Gastrocnemius medialis (tissue), 4 donors: ENCODE data around the gene RHOU. TPM values are rescaled to one million over a fixed set of nuclear protein-coding genes. Genes with fewer than 3 reads are reported as not detected.

Source experiments
- ATAC-seq, 2 donors: fragments of 150-250 bp; one replicate each; pipeline ENCODE4 v1.9.1; 2016
- DNase-seq, 2 donors: peaks; one replicate each; pipeline ENCODE4 v3.0.0-alpha.2; 2019
- H3K27ac ChIP-seq, 4 donors: fragments of 200-600 bp; sonication (generic); 1 replicate in 1 of 4; 2 replicates in 3 of 4; pipeline ENCODE4 v1.5.1; 2016 to 2018; ENCODE audit warnings: mild to moderate bottlenecking in 2 of 4, moderate library complexity in 1 of 4
- H3K27me3 ChIP-seq, 3 donors: fragments of 200-600 bp; sonication (generic) in 2 of 3; 1 replicate in 1 of 3; 2 replicates in 2 of 3; pipeline versions ENCODE4 v1.5.1 to v1.6.0; 2016 to 2019; ENCODE audit warnings: mild to moderate bottlenecking in 1 of 3, moderate library complexity in 1 of 3
- H3K36me3 ChIP-seq, 2 donors: fragments of 200-600 bp; sonication (generic) in 1 of 2; one replicate each; pipeline ENCODE4 v1.5.1; 2017 to 2018
- H3K4me1 ChIP-seq, 2 donors: fragments of 200-600 bp; sonication (generic) in 1 of 2; one replicate each; pipeline ENCODE4 v1.5.1; 2016 to 2017; ENCODE audit warnings: mild to moderate bottlenecking in 2 of 2
- H3K4me3 ChIP-seq, 4 donors: fragments of 200-600 bp; sonication (generic) in 3 of 4; 1 replicate in 1 of 4; 2 replicates in 3 of 4; pipeline ENCODE4 v1.5.1; 2016 to 2019; ENCODE audit warnings: mild to moderate bottlenecking in 2 of 4
- H3K9me3 ChIP-seq, 3 donors: fragments of 200-600 bp; sonication (generic) in 2 of 3; 1 replicate in 1 of 3; 2 replicates in 2 of 3; pipeline ENCODE4 v1.5.1; 2016 to 2019
- CTCF ChIP-seq, 5 experiments: fragments of 450-650 bp in 3 of 5; fragments of 200-600 bp in 2 of 5; sonication (generic) in 2 of 5; IDR thresholded peaks in 4 of 5; conservative IDR thresholded peaks in 1 of 5; 1 replicate in 4 of 5; 2 replicates in 1 of 5; pipeline ENCODE4 v1.5.1; 2016 to 2019; ENCODE audit warnings: antibody characterized with exemption in 5 of 5, mild to moderate bottlenecking in 3 of 5, moderate library complexity in 3 of 5
- POLR2A ChIP-seq, 2 donors: fragments of 450-650 bp; IDR thresholded peaks; one replicate each; pipeline ENCODE4 v1.6.1; 2017; ENCODE audit warnings: antibody characterized with exemption in 2 of 2, mild to moderate bottlenecking in 2 of 2, moderate library complexity in 2 of 2
- in situ Hi-C, 4 donors: fragments of 200-750 bp; cut with MboI; loops; one replicate each; pipeline versions ENCODE4 v1.15.0 to v1.8.0; 2017; ENCODE audit warnings: low sequenced_read_pairs in 4 of 4
- intact Hi-C: fragments of 100-400 bp; cut with DNase I; formaldehyde crosslinking; loops from one replicate; pipeline ENCODE4 v1.15.1; 2023; ENCODE audit warnings: low total_unique reads
- total RNA-seq, 4 donors: library from RNA; depleted of rRNA; stranded (reverse); fragments of >200 nt; gene quantifications; one replicate each; pipeline versions ENCODE4 v1.1.0 to v1.2.3, GENCODE V29; 2016

Gene RHOU
- total RNA-seq, 4 donors from 2014 or later, result 11.8 to 65.2 (median 47.4) TPM

- no peaks in the 10 kb centered on the region for H3K36me3 ChIP-seq
- DNase-seq (no peak), ATAC-seq (no peak)
- in situ Hi-C loops (no loop called here), intact Hi-C loops (no loop called here)
- no peak overlapping the region for H3K27ac ChIP-seq
- no peaks in the 10 kb centered on the region for H3K4me1 ChIP-seq
- H3K4me3 ChIP-seq, result no peak overlapping the region
- H3K9me3 ChIP-seq, result no peaks in the 10 kb centered on the region
- H3K27me3 ChIP-seq, result no peaks in the 10 kb centered on the region
- TF ChIP-seq POLR2A (IDR thresholded peaks at IDR 0.05) (no peak), CTCF (IDR thresholded peaks at IDR 0.05 in 4 of 5, conservative IDR thresholded peaks at IDR 0.05 in 1 of 5) (no peak)
These were observed 32.8 kb upstream of the RHOU start for GRCh38 chr1:228702433-228702832.

- Histone ChIP-seq H3K27me3 (no peaks in the 10 kb centered on the region), H3K9me3 (no peaks in the 10 kb centered on the region), H3K4me1 (no peaks in the 10 kb centered on the region), H3K4me3 (no peak overlapping the region), H3K27ac (no peak overlapping the region), H3K36me3 (no peaks in the 10 kb centered on the region)
- in situ Hi-C loops, result no loop called here
- DNase-seq, result no peak
- TF ChIP-seq POLR2A (IDR thresholded peaks at IDR 0.05), result no peak
- TF ChIP-seq CTCF (IDR thresholded peaks at IDR 0.05 in 4 of 5, conservative IDR thresholded peaks at IDR 0.05 in 1 of 5), result no peak
- ATAC-seq, result no peak
- intact Hi-C loops, result no loop called here
These were observed 29.0 kb upstream of the RHOU start for GRCh38 chr1:228706305-228706704.

- no peak for ATAC-seq
- intact Hi-C loops, result no loop called here
These were observed 18.2 kb upstream of the RHOU start for GRCh38 chr1:228717081-228717480.

GRCh38 chr1:228721407-228721806 is 13.9 kb upstream of the RHOU start:
- no peak for TF ChIP-seq POLR2A (IDR thresholded peaks at IDR 0.05)
- no peak for TF ChIP-seq CTCF (IDR thresholded peaks at IDR 0.05 in 4 of 5, conservative IDR thresholded peaks at IDR 0.05 in 1 of 5)
- in situ Hi-C loops, result no loop called here
- Histone ChIP-seq H3K9me3 (no peaks in the 10 kb centered on the region), H3K27me3 (no peaks in the 10 kb centered on the region), H3K4me3 (no peak overlapping the region), H3K36me3 (no peaks in the 10 kb centered on the region), H3K27ac (no peak overlapping the region), H3K4me1 (no peaks in the 10 kb centered on the region)
- ATAC-seq (no peak), DNase-seq (no peak)
- intact Hi-C loops, result no loop called here

More at GRCh38 chr1:228717081-228717480, 18.2 kb upstream of the RHOU start:
- no peaks in the 10 kb centered on the region for H3K4me1 ChIP-seq
- DNase-seq, result no peak
- H3K9me3 ChIP-seq, result no peaks in the 10 kb centered on the region
- TF ChIP-seq POLR2A (IDR thresholded peaks at IDR 0.05) (no peak), CTCF (IDR thresholded peaks at IDR 0.05 in 4 of 5, conservative IDR thresholded peaks at IDR 0.05 in 1 of 5) (no peak)
- in situ Hi-C loops, result no loop called here
- no peaks in the 10 kb centered on the region for H3K27me3 ChIP-seq
- no peak overlapping the region for H3K4me3 ChIP-seq
- H3K36me3 ChIP-seq, result no peaks in the 10 kb centered on the region
- H3K27ac ChIP-seq, result no peak overlapping the region

- no peaks in the 10 kb centered on the region for H3K36me3 ChIP-seq
- H3K4me1 ChIP-seq, result no peaks in the 10 kb centered on the region
- intact Hi-C loops (no loop called here), in situ Hi-C loops (no loop called here)
- ATAC-seq (no peak), DNase-seq (no peak)
- no peak overlapping the region for H3K4me3 ChIP-seq
- H3K27me3 ChIP-seq, result no peaks in the 10 kb centered on the region
- TF ChIP-seq CTCF (IDR thresholded peaks at IDR 0.05 in 4 of 5, conservative IDR thresholded peaks at IDR 0.05 in 1 of 5) (no peak), POLR2A (IDR thresholded peaks at IDR 0.05) (no peak)
- no peaks in the 10 kb centered on the region for H3K9me3 ChIP-seq
- H3K27ac ChIP-seq, result no peak overlapping the region
These were observed 12.0 kb upstream of the RHOU start for GRCh38 chr1:228723287-228723686.
